NCI-H446 treated with DMSO at 0.1 percent for 48 hours (cell line): ENCODE measurements around the gene CCN6.
"Not testable (repeated sequence)": the region's sequence is repeated elsewhere in the genome, so short reads cannot be mapped to it uniquely, and the experiment has no call there.

Source experiments
- DNase-seq: peaks from one replicate; lab custom pipeline; 2025; lab: John Stamatoyannopoulos, UW

The CCN6 gene

GRCh38 chr6:112030206-112030960, 23.5 kb upstream of the CCN6 start:
- DNase-seq, result no peak

DNA sequence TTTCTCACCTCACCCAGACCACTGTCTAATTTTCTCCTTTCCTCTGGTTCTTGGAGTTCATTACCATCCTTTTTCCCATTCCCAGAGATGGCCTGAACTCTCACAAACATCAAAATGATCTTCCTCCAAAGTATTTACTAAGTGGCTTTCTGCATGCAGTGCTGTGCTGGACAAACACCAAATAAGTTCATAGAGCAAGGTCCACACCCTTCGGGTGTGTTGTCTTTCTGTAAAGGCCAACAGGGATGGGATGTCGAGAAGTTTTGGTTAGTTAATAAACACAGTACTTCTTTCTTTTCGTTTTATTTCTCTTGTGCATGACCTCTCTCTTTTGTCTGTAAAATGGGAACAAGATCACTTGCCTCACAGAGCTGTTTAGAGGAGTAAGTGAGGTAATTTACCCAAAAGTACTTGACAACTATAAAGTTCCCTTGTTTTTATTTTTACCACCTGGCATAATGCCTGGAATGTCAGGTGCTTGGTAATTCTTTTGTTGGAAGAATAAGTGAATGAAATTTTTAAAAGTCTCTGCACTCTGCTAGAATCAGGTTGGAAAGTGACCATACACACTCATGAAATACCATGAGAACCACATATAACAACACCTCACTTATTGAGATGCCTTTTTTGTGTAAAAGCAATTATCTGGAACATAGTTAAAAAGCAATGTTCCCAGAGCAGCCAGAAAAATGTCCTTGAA, 22.8 kb upstream of the CCN6 start:
- DNase-seq, result no peak

- DNase-seq, result no peak
Observed at GRCh38 chr6:112031960-112032359, 21.9 kb upstream of the CCN6 start.

GRCh38 chr6:112032728-112033127, 21.2 kb upstream of the CCN6 start:
- DNase-seq, result no peak

DNA sequence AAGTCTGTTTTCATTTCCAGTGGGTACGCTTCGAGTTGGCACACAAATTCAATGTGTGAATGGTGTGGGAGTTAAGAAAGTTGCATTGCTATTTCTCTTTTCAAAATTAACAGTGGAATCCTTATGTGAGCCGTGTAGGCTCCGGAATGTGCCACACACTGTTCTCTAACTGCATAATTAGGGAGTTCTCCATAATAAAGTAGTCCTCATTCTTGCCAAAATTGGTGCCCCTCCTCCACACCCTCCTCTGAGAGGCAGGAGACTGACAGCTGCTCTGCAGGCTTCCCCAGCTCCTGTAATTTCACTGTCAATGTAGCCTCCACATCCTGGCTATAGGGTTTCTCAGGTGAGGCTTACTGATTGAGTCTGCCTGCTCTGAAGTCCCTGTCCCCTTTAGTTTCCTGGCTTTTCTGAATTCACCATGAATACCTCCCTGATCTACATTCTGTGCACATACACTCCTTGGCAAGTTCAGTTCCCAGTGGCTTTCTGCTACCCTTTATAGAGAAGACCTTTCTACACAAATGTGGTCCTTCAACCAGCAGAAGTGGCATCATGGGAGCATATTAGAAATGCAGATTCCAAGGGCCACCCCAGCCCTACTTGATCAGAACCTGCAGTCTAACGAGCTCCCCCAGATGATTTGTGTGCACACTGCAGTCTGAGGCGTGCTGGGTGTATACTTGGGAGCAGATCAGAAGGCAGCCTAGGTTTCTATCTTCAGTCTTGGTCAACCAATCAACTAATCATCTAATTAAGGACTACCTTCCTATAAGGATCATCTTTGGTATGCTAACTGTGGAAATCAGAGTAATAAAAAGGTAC, 19.9 kb upstream of the CCN6 start:
- DNase-seq, result no peak

DNA sequence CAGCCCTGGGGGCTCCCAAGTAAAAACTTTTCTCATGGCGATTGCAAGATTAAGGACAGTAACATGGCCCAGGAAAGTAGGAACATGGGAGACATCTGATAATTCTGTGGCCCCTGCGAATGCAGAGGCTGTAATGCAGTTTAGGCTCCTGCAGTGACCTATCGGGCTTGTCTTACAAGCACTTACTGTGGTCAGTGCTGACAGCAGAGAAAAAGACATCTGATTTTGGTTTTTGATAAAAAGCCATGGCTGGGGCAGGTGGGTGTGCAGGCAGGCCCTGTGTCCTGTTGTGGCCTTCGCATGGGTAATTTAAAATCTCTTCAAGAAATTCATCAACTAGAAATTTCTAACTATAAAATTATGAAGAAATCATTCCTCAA, 19.3 kb upstream of the CCN6 start:
- DNase-seq, result no peak

- no peak for DNase-seq
Observed at GRCh38 chr6:112036088-112036637, 17.7 kb upstream of the CCN6 start.

DNA sequence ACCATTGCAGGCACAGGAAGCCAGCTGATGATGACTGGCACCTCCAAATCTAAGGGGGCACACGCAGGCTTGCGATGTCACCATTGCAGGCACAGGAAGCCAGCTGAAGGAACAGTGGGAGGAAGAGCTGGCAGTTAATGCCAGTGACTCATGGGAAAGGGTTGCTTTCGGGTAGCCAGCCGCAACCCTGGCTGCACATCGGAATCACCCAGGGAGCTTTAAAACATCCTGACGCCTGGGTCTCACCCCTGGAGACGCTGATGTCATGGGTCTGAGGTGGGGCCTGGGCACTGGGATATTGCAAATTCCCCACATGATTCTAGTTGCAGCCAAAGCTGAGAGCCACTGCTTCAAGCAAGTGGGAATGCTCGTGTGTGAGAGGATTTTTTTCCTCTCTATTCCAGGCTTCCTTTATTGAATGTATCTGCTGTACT, 16.1 kb upstream of the CCN6 start:
- no peak for DNase-seq

GRCh38 chr6:112038268-112038667, 15.6 kb upstream of the CCN6 start:
- DNase-seq, result no peak

DNA sequence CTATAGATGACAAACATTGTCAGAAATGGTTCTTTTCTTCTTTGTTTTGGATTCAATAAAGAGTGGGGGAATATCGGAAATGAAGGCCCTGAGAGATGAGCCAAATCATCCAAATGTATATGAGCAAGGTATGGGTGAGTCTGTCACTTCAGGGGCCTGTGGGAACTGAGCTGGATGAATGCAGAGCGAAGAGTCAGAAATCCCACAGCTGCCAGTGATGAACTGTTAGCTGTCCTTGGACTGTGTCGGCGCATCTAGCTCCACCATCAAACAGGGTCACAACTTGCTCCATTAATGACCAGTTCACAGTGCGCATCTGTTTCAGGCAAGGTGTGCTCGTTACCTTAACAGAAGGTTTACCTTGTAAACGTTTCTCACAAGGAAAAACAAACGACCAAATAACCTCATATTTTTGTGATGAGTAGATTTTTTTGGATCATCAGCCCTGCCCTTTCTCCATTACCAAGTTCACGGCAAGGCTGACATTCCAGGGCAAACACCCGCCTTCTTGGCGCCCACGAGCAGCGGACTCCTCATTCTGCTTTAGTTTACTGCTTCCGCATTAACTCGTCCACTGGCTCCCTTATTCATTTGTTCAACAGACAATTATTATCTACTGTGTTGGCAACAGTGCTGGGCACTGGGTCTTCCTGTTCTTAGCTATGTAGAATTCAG, 15.0 kb upstream of the CCN6 start:
- DNase-seq, result no peak

- DNase-seq, result no peak
Observed at GRCh38 chr6:112039431-112039770, 14.5 kb upstream of the CCN6 start.

DNA sequence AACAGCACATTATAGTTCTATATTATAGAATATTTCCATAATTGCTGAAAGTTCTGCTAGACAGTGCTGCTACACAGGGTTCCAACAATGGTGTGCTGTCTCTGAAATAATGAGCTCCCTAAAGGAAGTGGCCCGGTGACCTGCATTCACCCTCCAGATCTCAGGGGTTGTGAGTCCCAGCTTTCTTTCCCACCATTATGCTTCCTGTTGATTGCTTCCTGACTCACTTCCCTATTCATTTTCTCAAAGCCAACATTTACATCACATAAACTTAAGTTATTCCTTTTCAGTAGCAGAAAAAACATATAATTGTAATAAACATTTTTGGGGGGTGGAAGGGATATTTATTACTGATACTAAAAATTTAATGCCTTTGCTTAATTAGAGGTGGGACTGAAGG, 12.9 kb upstream of the CCN6 start:
- DNase-seq, result no peak

DNA sequence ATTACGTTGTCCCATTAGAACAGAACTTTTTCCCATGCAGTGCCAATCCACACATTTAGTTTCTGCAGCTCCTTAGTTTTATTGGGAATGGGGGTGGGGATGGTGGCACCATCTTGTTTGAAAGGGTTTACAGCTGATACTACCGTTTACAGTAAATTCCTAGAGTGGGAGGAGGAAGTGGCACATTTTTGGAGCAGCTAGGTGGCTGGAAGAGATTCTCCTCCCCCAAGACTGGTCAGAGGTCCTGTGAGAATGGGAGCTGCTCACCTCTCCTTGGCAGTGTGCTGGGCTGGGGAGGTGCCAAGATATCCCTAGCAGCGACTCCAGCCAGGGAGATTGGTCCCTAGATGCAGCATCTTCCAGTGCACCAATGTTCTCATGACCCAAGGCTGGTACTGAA, 12.4 kb upstream of the CCN6 start:
- no peak for DNase-seq

DNA sequence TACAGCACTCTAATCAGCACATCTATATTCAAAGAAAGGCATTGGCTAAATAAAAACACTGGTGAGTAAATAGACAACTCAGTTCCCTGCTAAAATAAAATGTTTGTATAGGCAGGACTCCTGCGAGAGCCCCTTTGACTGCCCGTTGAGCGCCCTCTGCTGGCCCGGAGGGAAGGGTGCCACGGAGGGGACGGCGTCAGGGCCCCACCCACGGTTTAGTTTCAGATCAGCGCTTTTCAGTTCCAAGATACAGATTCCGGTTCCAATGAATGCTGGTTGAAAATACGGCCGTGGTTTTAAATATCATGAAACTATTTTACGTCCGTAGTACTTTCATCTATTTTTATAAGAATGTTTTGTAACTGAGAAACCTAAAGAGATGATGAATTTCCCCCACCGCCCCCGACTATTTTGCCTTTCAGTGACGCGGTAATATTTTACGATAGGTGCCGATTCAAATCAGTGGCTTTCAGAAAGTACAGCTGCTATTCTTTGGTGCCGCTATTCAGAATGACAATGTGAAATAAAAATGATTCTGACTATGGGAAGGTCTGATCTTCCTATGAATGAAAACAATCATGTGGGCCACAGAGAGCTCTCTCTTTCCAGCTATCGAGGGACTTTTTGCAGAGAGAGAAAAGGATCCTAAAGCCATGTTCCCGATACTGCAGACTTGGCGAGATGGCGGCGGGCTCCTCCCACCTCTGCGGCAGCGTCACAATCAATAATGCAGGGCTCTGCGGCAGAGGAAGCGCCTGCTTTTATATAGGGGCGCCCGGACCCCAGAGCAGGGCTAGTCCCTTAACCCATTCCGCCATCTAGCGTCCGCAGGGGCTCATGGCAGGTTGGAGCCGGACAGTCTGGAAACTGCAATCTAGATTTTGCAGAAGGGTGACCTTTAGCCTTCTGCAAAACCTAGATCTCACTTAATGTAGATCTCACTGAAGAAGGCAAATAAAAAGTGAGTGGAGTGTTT, 10.6 kb upstream of the CCN6 start:
- peak; percentile 82 for DNase-seq

DNA sequence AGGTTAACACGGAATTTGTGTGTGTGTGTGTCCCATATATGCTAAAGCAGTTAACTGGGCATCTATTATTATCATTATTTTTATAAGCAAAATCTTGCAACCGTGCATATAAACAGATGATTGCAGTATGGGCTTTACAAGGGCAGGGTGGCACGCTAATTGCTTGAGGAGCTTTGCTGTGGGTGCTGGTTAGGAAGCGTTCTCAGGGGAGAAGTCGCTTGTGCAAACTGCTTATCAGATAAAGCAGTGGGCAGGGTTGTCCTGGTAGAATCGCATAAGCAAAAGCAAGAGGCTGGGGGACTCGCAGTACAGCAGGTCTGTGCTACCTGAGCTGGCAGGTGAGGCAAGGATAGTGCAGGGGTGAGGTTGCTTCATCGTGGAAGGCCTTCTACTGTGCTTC, 9.7 kb upstream of the CCN6 start:
- no peak for DNase-seq

DNA sequence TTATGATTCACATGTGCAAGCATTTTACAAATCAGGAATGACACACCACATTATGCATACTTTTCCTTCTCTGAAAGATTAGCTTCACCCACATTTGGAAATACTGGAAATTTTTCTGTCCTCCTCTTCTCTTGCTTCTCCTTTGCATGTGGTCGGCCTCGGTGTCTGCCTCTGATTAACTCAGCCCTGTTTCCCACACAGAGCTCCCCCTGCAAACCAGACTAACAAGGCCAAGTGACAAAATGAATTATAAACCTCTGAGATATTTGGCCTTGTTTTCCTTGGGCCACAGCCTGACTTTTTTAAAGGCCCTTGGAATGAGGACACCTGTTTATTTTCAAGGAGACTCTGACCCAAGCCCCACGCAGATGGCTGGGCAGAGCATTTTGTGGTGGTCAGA, 9.0 kb upstream of the CCN6 start:
- DNase-seq, result no peak

GRCh38 chr6:112047523-112047922, 6.4 kb upstream of the CCN6 start:
- DNase-seq, result not testable (repeated sequence)

DNA sequence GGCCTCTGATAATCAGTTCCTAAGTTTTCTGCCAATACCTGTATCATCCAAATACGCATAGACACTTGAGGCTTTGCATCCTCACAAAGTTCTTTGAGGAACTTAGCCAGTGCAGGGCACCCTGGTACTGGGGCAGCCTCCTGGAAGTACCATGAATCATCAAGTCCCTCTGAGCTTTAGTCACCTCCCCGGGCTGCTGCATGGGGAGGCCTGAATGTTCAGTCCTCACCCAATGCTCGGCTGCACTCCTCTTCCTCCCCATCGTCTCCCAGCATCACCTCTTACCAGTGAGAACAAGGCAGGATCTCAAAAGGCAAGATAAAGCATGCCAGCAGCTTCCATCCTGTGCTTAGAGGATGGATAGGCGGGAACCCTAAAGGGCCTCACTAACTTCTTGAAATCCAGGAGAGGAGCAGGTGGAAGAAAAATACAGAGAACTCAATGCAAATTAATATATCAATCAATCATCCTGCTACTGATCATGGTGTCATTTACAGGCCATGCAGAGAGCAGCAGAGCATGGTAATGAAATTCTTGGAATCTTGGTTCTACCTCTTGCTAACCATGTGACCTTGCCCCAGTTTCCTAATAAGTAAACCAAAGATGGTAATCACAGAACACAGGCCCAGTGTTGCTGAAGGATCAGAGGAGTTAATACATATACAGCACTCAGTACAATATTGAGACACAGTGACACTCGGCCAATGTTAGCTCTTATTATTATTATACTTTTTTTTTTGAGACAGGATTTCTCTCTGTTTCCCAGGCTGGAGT, 4.7 kb upstream of the CCN6 start:
- no peak for DNase-seq

GRCh38 chr6:112049996-112050395, 3.9 kb upstream of the CCN6 start:
- no peak for DNase-seq

- no peak for DNase-seq
Observed at GRCh38 chr6:112050429-112050828, 3.5 kb upstream of the CCN6 start.
